SJCRH30 (cell line): ENCODE measurements around the gene VGLL4. TPM values are rescaled to one million over a fixed set of nuclear protein-coding genes. Genes with fewer than 3 reads are reported as not detected.

ENCODE experiments used
- DNase-seq, 2 experiments: peaks; one replicate each; pipeline ENCODE4 v3.0.0-alpha.2; 2015 to 2020
- H3K27ac ChIP-seq: fragments of 250-450 bp; sonication (Bioruptor Pico); 2 replicates; pipeline ENCODE4 v1.5.1; 2020; ENCODE audit warnings: mild to moderate bottlenecking, moderate library complexity
- H3K27me3 ChIP-seq: fragments of 250-450 bp; sonication (Bioruptor Pico); 2 replicates; pipeline ENCODE4 v1.5.1; 2020; ENCODE audit warnings: mild to moderate bottlenecking, moderate library complexity
- H3K36me3 ChIP-seq: fragments of 250-450 bp; sonication (Bioruptor Pico); 2 replicates; pipeline ENCODE4 v1.5.1; 2020; ENCODE audit warnings: mild to moderate bottlenecking, moderate library complexity
- H3K4me1 ChIP-seq: fragments of 250-450 bp; sonication (Bioruptor Pico); 2 replicates; pipeline ENCODE4 v1.5.1; 2020; ENCODE audit warnings: mild to moderate bottlenecking, moderate library complexity
- H3K4me3 ChIP-seq: fragments of 250-450 bp; sonication (Bioruptor Pico); 2 replicates; pipeline ENCODE4 v1.5.1; 2020; ENCODE audit warnings: mild to moderate bottlenecking, moderate library complexity
- H3K9me3 ChIP-seq: fragments of 250-450 bp; sonication (Bioruptor Pico); replicated peaks from 2 replicates; pipeline ENCODE4 v1.5.1; 2020; ENCODE audit warnings: mild to moderate bottlenecking, moderate library complexity
- total RNA-seq: library from RNA; depleted of rRNA; stranded (reverse); fragments of >200 nt; shearing (Covaris generic); gene quantifications from 2 replicates; pipeline ENCODE4 v1.2.3, GENCODE V29; 2014

VGLL4 gene
- total RNA-seq, 1 experiment from 2014 or later: 49.3 TPM

- peak overlapping the region; percentile 89; the same call in 1 of the 2 replicates for H3K27ac ChIP-seq
- H3K9me3 ChIP-seq: no peaks in the 10 kb centered on the region
- peak overlapping the region; percentile 70 for H3K4me3 ChIP-seq
- DNase-seq: no peak
- no peaks in the 10 kb centered on the region for H3K36me3 ChIP-seq
- H3K4me1 ChIP-seq: peaks cover 16% of the 10 kb centered on the region
- no peaks in the 10 kb centered on the region for H3K27me3 ChIP-seq
Observed at GRCh38 chr3:11641316-11641682, 2.4 kb downstream of the VGLL4 start.

GRCh38 chr3:11640009-11640673 lies 3.6 kb downstream of the VGLL4 start:
- H3K27ac ChIP-seq: no peak overlapping the region
- peaks cover 28% of the 10 kb centered on the region for H3K4me1 ChIP-seq
- H3K36me3 ChIP-seq: peaks cover 3% of the 10 kb centered on the region; the same call in 1 of the 2 replicates

GRCh38 chr3:11638495-11639358 lies 5.0 kb downstream of the VGLL4 start:
- no peak for DNase-seq
- Histone ChIP-seq H3K27me3 (no peaks in the 10 kb centered on the region), H3K4me3 (no peak overlapping the region), H3K27ac (no peak overlapping the region), H3K9me3 (no peaks in the 10 kb centered on the region), H3K36me3 (peaks cover 3% of the 10 kb centered on the region; the same call in 1 of the 2 replicates), H3K4me1 (peaks cover 23% of the 10 kb centered on the region)

More at GRCh38 chr3:11640009-11640673, 3.6 kb downstream of the VGLL4 start:
- Histone ChIP-seq H3K27me3 (no peaks in the 10 kb centered on the region), H3K9me3 (no peaks in the 10 kb centered on the region), H3K4me3 (no peak overlapping the region)
- no peak for DNase-seq

- H3K4me1 ChIP-seq: peaks cover 23% of the 10 kb centered on the region
- DNase-seq: no peak
- no peak overlapping the region for H3K27ac ChIP-seq
- H3K9me3 ChIP-seq: no peaks in the 10 kb centered on the region
- H3K36me3 ChIP-seq: peaks cover 3% of the 10 kb centered on the region; the same call in 1 of the 2 replicates
- H3K4me3 ChIP-seq: no peak overlapping the region
- no peaks in the 10 kb centered on the region for H3K27me3 ChIP-seq
Observed at GRCh38 chr3:11637901-11638458, 5.7 kb downstream of the VGLL4 start.

- peaks cover 38% of the 10 kb centered on the region for H3K4me1 ChIP-seq
- peak in 1 of 2 experiments; percentile 47 for DNase-seq
- no peaks in the 10 kb centered on the region for H3K9me3 ChIP-seq
- H3K4me3 ChIP-seq: no peak overlapping the region
- H3K36me3 ChIP-seq: peaks cover 3% of the 10 kb centered on the region; the same call in 1 of the 2 replicates
- no peak overlapping the region for H3K27ac ChIP-seq
- no peaks in the 10 kb centered on the region for H3K27me3 ChIP-seq
Observed at GRCh38 chr3:11636394-11636770, 7.3 kb downstream of the VGLL4 start.

- no peaks in the 10 kb centered on the region for H3K9me3 ChIP-seq
- no peak overlapping the region for H3K4me3 ChIP-seq
- DNase-seq: no peak
- no peak overlapping the region for H3K27ac ChIP-seq
- H3K36me3 ChIP-seq: peaks cover 3% of the 10 kb centered on the region; the same call in 1 of the 2 replicates
- H3K27me3 ChIP-seq: no peaks in the 10 kb centered on the region
- H3K4me1 ChIP-seq: peaks cover 44% of the 10 kb centered on the region
Observed at GRCh38 chr3:11635680-11636393, 7.9 kb downstream of the VGLL4 start.

- H3K27ac ChIP-seq: no peak overlapping the region
- H3K27me3 ChIP-seq: no peaks in the 10 kb centered on the region
- no peaks in the 10 kb centered on the region for H3K9me3 ChIP-seq
- H3K4me3 ChIP-seq: no peak overlapping the region
- H3K4me1 ChIP-seq: peaks cover 37% of the 10 kb centered on the region
- no peak for DNase-seq
- H3K36me3 ChIP-seq: peaks cover 3% of the 10 kb centered on the region; the same call in 1 of the 2 replicates
Observed at GRCh38 chr3:11634974-11635612, 8.6 kb downstream of the VGLL4 start.

GRCh38 chr3:11634081-11634635 lies 9.6 kb downstream of the VGLL4 start:
- Histone ChIP-seq H3K36me3 (peaks cover 3% of the 10 kb centered on the region; the same call in 1 of the 2 replicates), H3K4me3 (no peak overlapping the region), H3K27ac (no peak overlapping the region), H3K27me3 (no peaks in the 10 kb centered on the region), H3K4me1 (peaks cover 37% of the 10 kb centered on the region), H3K9me3 (no peaks in the 10 kb centered on the region)
- no peak for DNase-seq

GRCh38 chr3:11632966-11633365 lies 10.7 kb downstream of the VGLL4 start:
- Histone ChIP-seq H3K4me1 (peaks cover 40% of the 10 kb centered on the region), H3K9me3 (no peaks in the 10 kb centered on the region), H3K27ac (no peak overlapping the region), H3K36me3 (peaks cover 3% of the 10 kb centered on the region; the same call in 1 of the 2 replicates), H3K4me3 (no peak overlapping the region), H3K27me3 (no peaks in the 10 kb centered on the region)
- DNase-seq: no peak

GRCh38 chr3:11632564-11632963 lies 11.2 kb downstream of the VGLL4 start:
- H3K9me3 ChIP-seq: no peaks in the 10 kb centered on the region
- H3K27me3 ChIP-seq: no peaks in the 10 kb centered on the region
- DNase-seq: no peak
- H3K4me1 ChIP-seq: peaks cover 40% of the 10 kb centered on the region
- no peak overlapping the region for H3K4me3 ChIP-seq
- H3K36me3 ChIP-seq: peaks cover 3% of the 10 kb centered on the region; the same call in 1 of the 2 replicates
- H3K27ac ChIP-seq: no peak overlapping the region

GRCh38 chr3:11631820-11632219 lies 11.9 kb downstream of the VGLL4 start:
- H3K27me3 ChIP-seq: no peaks in the 10 kb centered on the region
- no peak overlapping the region for H3K27ac ChIP-seq
- no peaks in the 10 kb centered on the region for H3K9me3 ChIP-seq
- H3K4me3 ChIP-seq: no peak overlapping the region
- peaks cover 3% of the 10 kb centered on the region; the same call in 1 of the 2 replicates for H3K36me3 ChIP-seq
- H3K4me1 ChIP-seq: peaks cover 40% of the 10 kb centered on the region
- DNase-seq: peak; percentile 27 to 54

- Histone ChIP-seq H3K9me3 (no peaks in the 10 kb centered on the region), H3K4me3 (no peak overlapping the region), H3K4me1 (peaks cover 24% of the 10 kb centered on the region), H3K27ac (no peak overlapping the region), H3K27me3 (no peaks in the 10 kb centered on the region), H3K36me3 (peaks cover 10% of the 10 kb centered on the region)
- no peak for DNase-seq
Observed at GRCh38 chr3:11629716-11630115, 14.0 kb downstream of the VGLL4 start.

- H3K27ac ChIP-seq: no peak overlapping the region
- H3K9me3 ChIP-seq: no peaks in the 10 kb centered on the region
- H3K36me3 ChIP-seq: peaks cover 10% of the 10 kb centered on the region
- peaks cover 22% of the 10 kb centered on the region for H3K4me1 ChIP-seq
- H3K4me3 ChIP-seq: no peak overlapping the region
- no peak for DNase-seq
- H3K27me3 ChIP-seq: no peaks in the 10 kb centered on the region
Observed at GRCh38 chr3:11627612-11628011, 16.1 kb downstream of the VGLL4 start.

GRCh38 chr3:11626084-11626463 lies 17.6 kb downstream of the VGLL4 start:
- H3K4me3 ChIP-seq: no peak overlapping the region
- H3K9me3 ChIP-seq: no peaks in the 10 kb centered on the region
- no peaks in the 10 kb centered on the region for H3K27me3 ChIP-seq
- H3K27ac ChIP-seq: no peak overlapping the region
- H3K4me1 ChIP-seq: peaks cover 6% of the 10 kb centered on the region
- H3K36me3 ChIP-seq: peaks cover 10% of the 10 kb centered on the region
- no peak for DNase-seq
